Daoy (cell line): ENCODE measurements around the gene DLST. TPM values are rescaled to one million over a fixed set of nuclear protein-coding genes. Genes with fewer than 3 reads are reported as not detected.

Experiments
- DNase-seq: peaks from one replicate; pipeline ENCODE4 v3.0.0-alpha.2; 2015; ENCODE audit warnings: low read depth
- total RNA-seq: library from RNA; depleted of rRNA; stranded (reverse); fragments of >200 nt; shearing (Covaris generic); gene quantifications from 2 replicates; pipeline ENCODE4 v1.2.3, GENCODE V29; 2014; rRNA removed

DLST gene
- 40.8 and 43.2 TPM in 2 replicates for total RNA-seq

DNA sequence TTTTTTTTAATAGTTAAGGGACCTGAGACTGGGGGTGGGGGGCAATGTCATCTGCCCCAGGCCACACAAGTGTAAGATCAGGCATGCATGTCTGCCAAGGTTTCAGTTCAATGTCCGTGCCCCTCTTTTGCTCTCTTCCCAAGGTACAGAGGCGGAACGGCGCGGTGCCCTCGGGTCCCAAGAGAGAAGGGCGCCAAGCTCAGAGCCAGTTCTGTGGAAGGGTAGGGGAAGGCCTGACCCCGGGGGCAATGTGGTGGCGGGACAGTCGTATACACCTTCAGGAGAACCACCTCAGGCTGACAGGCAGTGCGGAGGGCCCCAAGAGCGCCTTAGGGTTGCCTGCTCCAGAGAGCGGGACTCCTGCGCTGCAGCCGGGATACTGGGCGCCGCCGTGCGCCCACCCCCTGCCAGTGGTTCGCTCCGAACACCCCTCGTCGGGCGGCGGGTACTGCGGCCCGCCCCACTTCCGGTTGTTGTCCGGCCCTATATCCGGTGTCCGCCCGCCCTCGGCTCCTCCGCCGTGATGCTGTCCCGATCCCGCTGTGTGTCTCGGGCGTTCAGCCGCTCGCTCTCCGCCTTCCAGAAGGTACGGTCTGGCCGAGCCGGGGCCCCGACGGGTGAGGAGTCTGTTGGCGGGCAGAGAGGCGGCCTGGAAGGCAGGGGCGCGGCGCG, at the start of gene DLST:
Gene DLST, plus strand, starts transcription at position 486 of the 672 bp plus-strand sequence. Its CDS starts 38 bp downstream, at position 524.
- peak; percentile 93 for DNase-seq

DNA sequence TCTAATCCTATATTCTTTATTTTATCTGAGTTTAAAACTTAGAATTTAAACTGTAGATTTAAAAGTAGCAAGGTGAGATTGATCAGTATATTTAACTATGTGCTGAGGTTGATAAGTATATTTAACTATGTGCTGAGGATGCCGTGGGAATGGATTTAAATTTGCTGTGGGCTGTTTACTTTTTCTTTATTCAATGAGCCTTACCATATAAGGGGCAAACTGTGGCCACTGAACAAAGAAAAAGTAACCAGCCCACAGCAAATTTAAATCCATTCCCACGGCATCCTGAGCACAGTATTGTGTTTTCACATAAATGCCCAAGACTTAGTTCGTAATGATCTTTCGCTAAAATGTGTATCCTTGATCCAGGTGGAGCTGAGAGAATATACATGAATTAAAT, 48.9 kb upstream of the DLST start:
- no peak for DNase-seq

DNA sequence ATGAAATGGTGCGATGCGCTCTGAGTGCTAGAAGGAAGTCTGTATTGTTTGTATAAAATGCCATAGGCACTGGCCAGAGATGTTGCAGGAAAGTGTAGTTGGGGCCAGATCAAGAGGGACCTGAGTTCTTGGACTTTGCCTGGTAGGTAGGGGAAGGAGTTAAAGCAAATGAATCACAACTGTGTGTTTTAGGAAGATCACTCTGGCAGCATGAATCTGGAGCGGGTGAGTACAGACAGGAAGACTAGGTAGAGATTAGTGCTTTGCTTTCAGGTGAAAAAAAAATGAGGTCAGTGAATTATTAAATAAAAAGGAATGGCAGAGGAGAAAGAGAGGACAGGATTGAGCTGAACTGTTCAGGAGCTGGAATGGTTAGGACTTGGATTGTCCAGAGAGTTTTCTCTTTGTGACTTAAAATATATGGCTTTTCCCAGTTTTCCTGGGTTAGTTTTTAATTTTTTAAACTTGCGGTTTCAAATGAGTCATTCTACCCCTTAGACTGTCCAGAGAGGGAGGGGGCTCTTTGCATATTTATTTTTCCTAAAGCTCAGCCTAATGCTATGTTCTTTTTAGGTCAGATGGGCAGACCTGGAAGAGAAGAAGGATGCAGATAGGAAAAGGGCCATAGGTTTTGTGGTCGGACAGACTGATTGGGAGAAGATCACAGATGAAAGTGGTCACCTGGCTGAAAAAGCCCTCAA, 46.9 kb upstream of the DLST start:
- peak; percentile 18 for DNase-seq

DNA sequence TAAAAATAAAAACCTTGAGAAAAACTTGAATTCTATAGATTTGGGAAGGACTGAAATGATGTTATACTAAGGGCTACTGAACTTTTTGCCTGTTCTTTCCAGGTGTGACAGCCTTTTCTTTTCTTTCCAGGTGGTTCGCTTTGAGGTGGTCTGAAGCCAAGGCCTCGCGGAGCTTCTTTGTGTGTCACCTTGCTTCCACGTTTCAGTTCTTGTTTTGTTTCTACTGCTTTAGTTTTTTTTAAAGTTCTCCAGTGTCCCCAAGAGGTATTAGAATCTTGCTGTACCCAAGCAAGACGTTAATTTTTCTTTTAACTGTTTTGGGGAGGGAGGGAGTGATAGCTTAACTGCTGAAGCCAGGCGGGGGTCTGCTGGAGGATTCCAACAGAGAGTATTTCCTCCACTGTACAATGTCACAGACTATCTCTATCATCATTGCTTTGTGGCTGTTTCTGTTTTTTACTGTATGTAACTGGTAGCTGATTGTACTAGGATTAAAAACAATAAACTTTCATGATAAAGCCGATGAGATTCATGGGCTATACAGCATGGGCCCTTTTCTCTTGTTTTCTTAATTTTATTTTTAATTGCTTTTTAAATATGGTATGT, 46.0 kb upstream of the DLST start:
- no peak for DNase-seq

DNA sequence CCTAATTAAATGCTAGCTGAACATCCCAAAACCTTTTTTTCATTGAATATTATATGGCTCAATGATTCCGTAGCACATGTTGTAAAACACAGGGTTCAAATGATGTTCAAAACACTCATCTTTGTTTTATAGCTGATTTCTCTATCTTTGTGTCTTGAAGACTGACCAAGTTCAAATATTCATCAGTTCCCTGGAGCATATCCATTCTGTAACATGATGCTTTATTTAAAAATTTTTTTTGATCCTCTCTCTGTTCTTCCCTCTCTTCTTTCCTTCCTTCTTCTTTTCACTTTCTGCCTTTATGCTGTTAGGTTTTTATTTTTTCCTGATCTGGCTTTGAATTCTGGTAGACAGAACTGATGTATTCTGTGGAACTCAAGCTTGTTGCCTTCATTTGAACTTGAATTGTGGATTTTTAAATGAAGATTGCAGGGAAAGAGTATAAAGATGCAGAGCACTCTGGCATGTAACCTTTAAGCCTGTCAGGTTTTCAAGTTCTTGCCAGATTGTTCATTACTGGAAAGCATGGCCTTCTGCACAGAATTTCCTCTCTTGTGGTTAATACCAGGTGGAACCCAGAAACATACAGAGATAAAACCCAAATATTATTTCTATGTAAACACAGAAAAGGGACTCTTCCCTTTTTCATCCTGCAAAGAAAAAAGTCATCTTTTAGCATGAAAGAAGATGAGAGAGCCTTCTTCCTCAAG, 45.3 kb upstream of the DLST start:
- DNase-seq = no peak

DNA sequence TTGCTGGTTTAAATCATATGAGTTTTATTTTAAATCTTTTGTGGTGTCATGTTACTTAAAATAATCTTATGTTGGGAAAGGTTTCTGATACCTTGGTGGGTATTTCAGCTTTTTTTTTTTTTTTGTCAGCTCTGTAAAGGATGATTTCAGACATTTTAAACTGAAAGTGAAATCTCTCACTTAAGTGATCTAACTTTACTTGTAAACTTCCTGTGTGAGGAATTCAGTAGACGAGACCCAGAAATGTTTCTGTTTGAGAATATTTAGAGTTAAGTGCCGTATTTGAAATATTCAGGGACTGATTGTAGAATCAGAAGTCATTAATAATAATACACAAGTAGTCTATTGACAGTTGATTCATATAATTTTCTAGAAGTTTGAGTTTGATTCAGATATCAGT, 43.5 kb upstream of the DLST start:
- DNase-seq = no peak

DNA sequence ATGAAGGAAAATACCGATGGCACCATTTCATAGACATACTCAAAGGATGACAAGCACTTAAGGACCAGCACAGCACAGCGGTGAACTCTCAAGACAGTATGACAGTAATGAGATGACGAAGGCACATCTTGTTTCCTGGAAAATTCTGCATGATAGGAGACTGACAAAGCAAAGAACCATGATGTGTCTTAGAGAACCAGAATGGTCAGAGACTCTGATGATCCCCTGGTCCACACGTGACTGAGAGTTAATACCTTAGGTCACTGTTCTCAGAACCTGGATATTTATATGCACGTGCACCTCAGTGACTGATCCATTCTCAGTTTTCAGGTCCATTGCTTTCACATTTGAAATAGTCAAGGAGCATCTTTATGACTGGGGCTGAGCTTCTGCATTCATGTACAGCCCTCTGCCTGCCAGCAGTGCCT, 41.1 kb upstream of the DLST start:
- DNase-seq = no peak

DNA sequence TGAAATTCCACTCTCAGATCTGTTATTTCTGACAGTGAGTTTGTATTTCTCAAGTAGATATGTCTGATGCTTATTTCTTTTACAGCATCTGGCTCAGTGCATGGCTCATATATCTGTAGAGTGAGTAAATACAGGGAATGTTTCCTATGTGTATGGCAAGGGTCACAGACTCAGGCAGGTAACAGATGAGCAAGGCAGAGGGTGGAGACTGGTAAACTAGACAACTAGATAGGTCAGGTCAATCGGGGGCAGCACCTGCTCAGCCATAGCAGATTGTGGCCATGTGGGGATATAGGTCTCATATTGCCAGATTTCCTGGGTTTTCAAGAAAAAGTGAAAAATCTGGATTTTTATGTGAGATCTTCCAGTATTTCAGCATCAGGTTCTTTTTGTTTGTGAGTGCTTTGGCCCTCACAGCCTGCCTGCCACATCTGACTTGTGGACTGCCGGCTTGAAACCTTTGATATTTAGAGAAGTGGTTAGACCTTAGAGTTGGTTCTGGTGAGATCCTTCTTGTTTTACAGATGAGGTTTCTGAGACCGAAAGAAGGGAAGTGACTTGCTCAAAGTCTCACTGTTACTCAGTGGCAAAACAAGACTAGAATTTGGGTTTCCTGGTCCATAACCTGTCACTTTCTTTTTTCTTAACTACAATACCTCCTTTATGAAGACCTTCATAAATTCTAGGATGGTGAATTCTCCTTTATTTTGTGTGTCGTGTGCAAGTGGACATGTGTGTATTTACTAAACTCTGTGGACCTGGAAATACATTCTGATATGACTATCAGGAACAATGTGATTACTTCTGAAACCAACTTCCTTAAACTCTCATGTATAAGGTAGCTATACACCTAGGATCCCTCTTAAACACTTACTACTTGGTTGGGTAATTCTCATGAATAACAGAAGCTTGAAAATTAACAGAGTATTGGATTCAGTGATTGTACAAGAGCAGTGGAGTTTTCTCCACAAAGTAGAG, 40.2 kb upstream of the DLST start:
- DNase-seq = no peak

DNA sequence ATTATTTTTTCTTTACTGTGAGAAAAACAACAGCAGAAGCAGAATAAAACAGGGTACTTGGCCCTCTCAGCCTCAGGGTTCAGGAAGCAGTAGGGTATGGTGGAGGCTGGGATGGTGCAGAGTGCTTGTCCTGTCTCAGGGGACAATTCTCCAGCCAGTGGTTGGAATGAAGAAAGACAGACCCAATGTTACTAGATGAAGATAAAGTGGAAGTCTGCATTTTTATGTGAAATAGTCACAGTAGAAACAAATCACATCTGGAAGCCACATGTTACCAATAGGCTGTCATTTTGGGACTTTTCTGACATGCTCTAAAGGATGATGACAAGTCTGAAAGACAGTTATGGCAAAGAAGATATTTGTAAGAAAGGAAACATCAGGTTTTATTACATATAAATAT, 38.1 kb upstream of the DLST start:
- no peak for DNase-seq

DNA sequence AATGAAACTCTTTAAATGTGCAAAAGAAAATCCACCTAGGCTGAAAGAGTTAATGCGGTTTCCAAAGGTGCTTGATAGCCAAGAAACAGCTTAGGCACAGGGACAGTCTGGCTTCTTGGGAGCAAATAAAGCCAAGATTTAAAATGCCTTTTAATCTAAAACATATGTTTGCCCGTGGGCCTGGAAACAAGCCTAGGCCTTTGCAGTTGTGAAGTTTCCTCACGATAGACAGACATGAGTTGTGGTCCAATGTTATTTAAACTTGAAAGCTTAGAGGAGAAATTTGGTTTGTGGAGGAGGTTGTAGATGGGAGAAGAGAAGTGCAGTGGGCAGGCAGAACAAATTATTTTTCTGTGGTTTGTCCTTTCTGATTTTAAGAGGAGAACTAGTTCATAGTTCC, 35.5 kb upstream of the DLST start:
- DNase-seq = no peak

DNA sequence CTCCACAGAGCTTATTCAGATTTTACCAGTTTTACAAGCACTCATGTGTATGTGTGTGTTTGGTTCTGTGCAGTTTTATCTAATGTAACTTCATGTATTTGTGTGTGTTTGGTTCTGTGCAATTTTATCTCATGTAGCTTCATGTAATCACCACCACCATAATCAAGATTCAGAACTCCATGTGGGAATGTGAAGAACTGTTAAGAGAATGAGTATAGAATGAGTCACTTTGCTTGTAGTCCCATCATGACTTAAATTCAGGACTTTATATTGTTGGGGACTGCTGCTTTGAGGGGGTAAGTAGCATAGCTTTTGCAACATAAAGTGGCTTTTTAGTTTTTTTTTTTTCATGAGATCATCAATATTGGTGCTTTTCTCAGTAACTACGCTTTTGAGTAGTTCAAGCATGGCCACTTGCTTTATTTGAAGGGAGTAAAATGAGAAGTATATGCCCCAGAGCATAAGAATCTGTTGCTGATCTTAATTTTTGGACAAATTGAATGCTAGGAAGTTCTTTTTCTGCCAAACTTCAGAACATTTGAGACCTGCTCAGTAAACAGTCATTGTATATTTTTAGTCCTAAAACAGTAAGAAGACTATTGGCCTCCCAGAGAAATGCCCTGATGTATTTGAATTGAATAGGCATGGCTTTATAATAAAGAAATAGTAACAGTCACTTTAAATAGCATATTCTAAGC, 34.6 kb upstream of the DLST start:
- DNase-seq = peak; percentile 27

DNA sequence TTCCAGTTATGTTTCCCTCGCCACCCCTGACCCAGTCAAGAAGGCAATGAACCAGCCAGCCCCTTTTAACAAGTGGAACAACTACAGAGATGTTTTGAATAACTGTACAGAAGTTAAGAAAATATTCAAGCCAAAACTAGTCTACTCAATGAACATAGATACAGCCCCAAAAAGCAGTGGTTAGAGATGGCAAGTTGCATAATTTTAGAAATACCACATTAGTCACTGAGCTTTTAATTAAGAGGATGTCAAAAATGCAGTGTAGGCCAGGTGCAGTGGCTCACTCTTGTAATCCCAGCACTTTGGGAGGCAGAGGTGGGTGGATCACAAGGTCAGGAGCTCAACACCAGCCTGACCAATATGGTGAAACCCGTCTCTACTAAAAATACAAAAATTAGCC, 32.9 kb upstream of the DLST start:
- no peak for DNase-seq

DNA sequence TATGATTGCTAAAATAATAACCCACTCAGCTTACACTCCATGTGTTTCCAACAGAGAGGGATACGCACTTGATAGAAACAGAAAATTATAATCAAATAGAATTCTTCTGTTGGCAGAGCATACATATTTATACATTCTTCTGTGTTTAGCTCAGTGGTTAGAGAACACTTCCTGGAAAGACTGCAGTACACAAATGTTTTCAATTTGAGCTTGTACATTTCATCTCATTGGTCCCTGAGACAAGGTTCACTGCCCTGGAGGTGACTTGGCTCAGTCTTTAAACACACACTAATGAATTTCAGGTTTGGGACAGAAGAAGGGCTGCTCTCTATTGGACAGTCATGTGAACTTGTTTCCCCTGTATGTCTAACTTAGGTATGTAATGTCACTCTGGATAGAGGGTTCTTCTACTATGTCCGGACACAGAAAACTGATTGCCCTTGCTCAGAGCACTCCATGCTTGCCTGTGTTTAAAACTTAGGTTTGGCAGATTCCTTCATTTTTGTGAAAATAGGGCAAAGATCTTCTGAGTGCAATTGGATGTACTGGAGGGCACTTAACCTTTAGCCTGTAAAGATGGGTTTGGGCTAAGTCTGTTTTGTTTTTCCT, 28.7 kb upstream of the DLST start:
- no peak for DNase-seq

DNA sequence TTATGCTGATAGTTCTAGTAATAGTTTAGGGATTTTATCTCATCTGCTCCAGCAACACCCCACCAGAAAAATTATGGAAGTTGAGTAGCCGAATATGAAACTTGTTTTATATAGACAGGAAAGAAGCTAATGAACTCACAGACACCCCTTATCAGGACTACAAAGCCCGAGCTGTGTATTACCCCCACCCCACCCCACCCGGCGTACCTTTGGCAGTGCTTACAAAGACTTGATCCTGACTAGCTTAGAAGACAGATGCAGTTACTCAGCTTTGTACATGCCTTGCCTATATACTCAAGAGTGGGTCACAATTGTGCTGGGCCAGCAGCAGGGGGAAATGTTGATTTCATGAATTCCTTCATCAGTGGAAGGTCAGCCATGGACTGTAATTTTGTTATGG, 28.1 kb upstream of the DLST start:
- DNase-seq = no peak

DNA sequence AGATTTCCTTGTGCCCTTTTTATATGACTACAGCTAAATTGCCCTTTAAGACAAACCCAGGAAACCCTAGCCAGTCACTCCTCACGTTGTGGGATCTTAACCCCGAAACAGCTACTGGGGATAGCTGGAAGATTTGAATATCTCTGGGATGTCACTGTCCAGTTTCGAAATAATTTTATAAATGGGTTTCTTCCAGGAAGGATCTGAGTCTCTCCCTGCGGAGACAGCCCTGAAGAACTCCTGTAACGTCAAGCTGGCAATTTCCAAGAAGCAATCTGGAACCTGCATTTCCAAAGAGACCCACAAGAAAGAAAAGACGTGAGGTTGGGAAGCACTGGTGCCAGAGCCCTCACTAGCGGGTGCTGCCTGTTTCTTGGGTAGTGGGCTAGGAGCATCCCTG, 26.7 kb upstream of the DLST start:
- no peak for DNase-seq

DNA sequence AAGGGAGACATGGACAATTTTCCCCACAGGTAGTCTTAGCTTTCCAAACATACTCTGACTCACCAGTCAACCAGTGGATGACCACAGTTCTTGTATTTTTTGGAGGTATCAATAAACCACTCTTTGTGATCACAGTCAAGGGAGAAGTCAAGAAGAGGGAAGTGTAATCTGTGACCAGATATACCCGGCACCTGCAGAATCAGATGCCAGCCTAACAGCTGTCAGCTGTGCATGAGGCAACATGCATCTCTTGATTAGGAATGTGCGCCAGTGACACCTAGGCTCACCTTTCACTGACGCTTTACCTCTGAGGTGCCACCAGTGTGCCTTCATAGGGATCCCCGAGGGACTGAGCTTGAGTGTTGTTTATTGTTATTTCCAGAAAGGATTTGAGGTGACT, 25.8 kb upstream of the DLST start:
- DNase-seq = no peak

DNA sequence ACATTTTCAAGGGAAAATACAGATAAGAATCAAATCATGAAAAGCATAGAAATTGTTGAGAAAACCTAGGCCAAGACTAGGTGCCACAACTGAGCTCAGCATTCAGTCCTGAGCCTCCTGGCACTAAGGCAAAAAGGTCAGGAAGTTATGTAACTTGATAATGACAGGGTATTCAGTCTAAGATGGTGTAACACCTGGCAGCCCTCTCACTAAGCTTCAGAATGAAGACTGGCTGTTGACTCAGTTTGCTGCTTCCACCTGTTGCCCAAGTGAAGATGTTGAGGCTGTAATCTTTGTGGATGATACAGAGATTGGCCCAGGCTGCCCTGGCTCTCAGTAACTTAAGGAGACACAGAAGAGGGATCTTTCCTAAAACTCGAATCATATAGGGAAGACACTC, 25.4 kb upstream of the DLST start:
- no peak for DNase-seq

DNA sequence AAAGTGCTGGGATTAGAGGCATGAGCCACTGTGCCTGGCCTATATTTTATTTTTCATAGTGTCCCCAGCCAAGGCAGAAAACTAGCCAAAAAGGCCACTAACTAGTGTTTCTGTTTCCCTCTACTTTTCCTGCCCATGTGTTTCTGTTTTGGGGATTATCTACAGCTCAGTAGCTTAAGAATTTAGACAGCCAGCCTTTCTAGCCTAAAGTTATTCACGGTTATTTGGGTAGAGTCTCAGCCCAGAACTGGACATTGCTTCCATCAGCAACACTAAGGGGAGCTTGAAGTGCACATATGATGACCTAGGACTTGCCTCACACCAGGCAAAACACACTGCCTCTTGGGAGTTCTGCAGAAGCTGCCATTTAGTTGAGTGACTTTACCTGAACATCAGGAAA, 23.7 kb upstream of the DLST start:
- no peak for DNase-seq

DNA sequence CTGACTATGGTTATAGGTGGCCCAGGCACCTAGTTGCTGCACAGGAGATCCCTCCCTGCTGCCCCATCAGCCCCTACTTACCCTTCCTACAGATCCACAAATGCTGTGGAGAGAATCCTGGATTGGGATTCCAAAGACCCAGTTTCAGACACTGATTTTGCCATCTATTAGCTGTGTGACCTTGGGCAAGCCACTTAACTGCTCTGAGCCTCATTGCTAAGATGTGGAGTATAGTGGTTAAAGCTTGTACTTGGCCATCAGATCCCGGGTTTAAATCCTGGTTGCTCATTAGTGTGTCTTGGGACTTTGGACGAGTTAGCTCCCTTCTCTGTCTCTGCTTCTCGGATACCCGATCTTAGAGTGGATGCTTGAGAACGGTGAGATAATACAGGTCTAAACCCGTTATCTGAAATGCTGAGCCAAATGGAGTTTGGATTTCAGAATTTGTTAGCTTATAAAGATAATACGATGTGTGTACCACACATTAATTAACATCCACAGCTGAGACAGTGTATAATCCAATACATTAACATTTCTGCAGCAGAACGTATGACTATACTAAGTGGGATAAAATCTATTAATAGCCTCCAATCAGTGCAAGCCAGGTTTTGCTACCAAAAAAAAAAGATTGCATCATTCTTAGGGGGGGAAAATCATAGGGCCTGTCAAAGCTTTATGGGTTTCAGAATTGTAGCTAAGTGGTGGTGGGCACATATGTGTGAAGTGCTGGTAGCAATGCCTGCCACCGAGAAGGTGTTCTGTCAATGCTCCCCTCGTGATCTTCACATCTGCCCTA, 21.8 kb upstream of the DLST start:
- no peak for DNase-seq
